ENCODE measurements around the gene MSH2.

MSH2 gene

DNA sequence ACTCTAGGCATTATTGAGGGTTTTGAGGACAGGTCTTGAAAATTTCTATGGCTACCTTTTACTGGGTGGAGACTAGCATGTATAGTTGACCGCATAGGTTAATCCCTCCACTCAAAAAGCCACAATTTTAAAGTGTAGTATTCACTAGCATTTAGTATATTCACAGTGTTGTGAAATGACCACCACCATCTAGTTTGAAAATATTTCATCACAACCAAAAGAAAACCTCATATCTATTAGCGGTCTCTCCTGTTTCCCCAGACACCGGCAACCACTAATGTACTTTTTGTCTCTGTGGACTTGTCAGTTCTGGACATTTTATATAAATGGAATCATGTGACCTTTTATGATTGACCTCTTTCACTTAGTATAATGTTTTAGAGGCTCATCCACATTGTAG lies 53.9 kb downstream of the MSH2 start:
- intact Hi-C loops (cut with DNase I), result no loop called here
- no peak for DNase-seq

DNA sequence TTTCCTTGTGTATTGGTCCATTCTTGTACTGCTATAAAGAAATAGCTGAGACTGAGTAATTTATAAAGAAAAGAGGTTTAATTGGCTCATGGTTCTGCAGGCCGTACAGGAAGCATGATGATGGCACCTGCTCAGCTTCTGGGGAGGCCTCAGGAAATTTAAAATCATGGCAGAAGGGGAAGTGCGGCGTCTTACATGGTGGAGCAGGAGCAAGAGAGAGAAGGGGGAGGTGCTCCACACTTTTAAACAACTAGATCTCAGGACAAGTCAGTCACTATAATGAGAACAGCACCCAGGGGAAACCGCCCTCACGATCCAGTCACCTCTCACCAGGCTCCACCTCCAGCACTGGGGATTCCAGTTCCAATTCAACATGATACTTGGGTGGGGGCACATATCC lies 54.3 kb downstream of the MSH2 start:
- intact Hi-C loops (cut with DNase I), result no loop called here
- no peak for DNase-seq

DNA sequence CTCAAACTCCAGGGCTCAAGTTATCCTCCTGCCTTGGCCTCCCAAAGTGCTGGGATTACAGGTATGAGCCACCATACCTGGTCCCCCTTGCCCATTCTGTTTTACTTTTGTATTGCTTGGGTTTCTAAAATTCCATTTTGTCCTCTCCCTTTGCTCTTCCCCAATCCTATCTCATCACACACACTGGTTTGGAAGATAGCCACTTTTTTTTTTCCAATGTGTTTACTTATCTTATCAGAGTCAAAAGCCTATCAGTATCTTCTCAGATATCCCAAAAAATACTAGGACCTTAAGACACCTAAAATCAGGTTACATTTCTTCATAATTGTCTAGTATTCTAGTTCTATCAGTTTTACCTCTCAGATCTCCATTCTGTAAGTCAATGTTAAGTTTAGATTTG lies 56.1 kb downstream of the MSH2 start:
- no peak for DNase-seq
- intact Hi-C loops (cut with DNase I), result no loop called here

DNA sequence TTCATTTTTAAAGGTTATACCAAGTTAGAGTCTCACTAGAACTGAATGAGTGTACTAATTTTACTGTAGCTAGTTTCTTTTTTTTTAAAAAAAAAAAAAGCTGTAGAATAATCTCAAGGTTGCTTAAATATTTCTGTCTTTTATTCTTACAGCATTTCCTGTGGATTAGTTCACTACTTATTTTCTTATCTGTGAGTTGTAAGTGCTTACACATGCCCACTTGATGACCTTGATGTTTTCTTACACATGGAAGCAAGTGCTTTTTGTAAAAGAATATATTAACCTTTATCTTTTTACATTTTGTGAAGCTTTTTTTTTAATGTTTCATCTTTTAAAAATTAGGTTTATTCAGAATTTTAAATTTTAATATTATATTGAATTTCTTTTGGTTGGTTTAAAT lies 57.8 kb downstream of the MSH2 start:
- intact Hi-C loops (cut with DNase I), result no loop called here
- DNase-seq, result no peak

DNA sequence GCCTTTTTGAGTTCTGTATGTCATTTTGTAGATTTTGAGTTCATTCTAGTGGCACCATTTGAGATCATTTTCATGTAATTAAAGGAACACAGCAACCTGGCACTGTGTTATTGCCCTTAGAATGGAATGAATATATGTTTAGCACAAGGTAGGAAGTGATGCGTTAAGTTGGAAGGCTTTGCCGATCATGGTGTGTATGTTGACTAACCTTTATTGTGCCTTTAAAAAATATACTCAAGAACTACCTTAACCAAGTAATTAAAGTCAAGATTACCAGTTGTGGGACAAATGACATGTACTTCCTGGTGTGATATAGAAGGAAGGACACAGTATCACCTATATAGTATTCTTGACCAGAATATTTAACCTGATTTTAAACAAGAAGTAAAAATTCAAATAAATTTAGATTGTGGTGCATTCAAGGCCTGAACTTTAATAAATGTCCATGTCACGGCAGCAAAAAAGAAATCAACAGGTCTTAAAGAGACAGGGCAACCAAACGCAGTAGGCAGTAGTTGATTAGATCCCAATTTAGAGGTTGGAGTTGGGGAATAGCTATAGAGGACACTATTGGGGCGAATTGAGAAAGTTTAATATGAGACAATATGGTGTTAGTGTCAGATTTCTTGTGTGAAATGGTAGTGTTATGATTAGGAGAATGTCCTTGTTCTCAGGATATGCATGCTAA lies 68.6 kb downstream of the MSH2 start:
- no peak for DNase-seq
- intact Hi-C loops (cut with DNase I), result no loop called here

DNA sequence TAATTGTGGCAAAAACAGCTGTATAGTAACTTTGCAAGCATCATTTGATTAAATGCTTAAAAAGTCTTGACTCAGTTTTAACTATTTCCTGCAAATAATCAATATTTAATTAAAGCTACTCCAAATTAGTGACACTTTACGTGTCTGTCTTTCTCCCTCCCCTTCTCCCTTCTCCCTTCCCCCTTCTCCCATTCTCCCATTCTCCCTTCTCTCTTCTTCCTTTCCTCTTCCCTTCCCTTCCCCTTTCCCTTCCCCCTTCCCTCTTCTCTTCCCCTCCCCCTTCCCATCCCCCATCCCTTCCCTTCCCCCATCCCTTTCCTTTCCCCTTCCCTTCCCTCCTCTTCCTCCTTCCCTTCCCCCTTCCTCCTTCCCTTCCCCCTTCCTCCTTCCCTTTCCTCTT lies 76.9 kb downstream of the MSH2 start:
- intact Hi-C loops (cut with DNase I), result no loop called here

DNA sequence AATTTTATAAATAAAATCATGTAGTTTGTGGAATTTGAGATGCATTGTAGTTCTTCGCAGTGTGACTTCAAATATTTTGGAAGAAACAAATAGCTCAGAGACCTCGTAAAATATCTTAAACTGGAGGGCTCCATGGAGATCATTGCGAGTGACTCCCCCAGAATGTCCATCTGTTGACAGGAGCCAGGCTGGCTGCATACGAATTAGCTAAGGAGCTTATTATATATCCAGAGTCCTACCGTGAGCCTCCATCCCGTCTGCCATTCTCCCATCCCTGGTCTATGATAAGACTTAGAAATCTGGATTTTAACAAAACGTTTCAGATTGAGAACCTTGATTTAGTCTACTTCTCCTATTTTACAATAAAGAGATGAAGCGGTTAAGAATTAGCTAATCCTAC lies 80.2 kb downstream of the MSH2 start:
- intact Hi-C loops (cut with DNase I), result no loop called here
- no peak for DNase-seq

More for the DNA sequence above, 76.9 kb downstream of the MSH2 start:
- DNase-seq, result no peak

DNA sequence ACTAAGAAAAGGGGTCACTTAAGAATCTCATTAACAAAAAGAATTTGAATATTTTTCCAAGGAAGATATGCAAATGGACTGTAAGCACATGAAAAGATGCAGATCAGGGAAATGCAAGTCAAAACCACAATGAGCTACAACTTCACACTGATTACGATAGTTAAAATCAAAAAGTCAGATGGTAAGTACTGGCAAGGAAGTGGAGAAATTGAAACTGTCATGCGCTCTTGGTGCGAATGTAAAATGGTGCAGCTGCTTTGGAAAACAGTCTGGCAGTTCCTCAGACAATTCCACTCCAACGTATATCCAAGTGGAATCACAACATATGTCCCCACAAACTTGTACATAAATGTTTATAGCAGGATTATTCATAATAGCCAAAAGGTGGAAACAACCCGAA lies 81.4 kb downstream of the MSH2 start:
- intact Hi-C loops (cut with DNase I), result no loop called here
- no peak for DNase-seq

DNA sequence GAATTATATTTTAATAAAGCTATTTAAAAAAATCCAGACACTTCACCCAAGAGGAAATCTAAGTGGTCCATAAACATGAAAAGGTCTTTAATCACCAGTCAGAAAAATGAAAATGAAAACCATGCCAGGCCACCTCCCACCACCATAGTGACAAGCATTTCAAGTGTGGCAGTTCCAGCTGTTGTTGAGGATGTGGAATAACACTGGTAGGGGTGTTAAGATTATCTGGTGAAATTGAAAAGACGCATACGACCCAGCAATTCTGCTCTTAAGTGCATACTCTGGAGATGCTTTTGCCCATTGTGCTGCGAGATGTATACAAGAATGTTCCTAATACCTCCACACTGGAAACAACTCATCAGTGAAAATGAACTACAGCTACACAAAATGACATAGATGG lies 82.2 kb downstream of the MSH2 start:
- DNase-seq, result no peak
- intact Hi-C loops (cut with DNase I), result no loop called here

DNA sequence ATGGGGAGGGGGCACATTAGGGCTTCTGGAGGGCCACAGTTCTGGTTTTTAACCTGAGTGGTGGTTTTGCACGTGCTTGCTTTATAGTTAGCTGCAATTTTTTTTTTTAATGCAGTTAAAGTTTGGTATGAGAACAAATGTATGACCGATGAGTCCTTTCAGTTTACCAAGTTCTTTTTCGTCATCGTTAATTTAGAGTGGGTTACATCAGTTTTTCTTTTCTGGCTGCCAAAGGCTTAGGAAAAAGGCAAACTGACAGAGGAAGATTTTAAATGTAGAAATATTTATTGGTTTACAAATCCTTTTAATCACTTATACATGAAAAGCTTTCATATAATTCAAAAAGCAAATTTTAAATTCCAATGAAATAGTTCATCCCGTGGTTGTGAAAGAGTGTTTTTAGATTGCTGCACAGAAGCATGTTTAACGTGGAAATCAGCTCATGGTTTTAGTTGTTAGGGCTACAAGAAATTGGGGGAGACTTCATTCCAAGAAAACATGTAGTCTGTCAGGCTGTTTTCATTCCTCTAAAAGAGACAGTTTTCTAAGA lies 82.9 kb downstream of the MSH2 start:
- intact Hi-C loops (cut with DNase I), result no loop called here
- no peak for DNase-seq

DNA sequence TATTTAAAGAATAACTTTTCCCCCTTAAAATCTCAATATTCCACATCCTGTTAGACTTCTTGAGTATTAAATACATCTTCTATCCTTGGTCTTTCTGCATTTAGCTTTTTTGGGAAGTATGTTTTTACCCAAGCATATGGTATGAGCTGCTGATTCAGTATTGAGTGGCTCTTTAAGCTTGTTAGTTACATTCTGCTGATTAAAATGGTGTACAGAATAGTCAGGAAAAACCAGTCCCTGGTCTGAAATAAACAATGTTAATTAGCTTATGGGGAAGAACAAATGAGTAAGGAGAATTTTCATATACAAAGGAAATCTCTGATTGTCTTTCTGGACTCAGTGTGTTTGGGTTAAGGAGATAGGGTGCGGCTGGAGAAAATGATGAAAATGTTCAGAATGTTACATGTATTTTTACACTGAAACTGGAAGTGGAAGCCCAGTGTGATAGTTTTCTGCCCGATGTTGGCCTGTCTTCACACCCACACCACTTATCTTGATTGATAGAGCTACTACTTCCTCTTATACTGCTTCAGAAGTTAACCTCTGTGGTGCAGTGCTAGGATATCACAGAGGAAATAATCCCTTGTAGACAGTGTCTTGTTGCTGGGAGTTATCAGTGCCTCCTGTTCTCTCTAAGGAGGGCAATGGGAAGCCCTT lies 84.0 kb downstream of the MSH2 start:
- intact Hi-C loops (cut with DNase I), result no loop called here
- no peak for DNase-seq

DNA sequence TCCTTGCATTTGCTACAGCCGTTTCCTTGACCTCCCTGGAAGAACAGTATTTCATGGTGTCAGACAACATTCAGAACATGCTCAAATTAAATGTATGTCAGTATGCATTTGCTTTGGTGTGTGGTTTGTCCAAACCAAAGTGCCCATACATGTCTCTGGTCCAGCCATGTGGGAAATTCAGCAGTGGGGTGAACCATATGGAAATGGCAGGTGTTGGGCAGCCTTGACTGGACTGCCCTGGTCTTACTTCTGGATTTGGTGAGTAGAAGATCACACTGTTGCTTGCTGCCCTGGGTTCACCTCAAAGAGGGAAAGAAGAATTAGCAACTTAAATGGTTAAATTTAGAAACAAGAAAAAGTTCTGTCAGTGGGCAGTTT lies 84.5 kb downstream of the MSH2 start:
- intact Hi-C loops (cut with DNase I), result no loop called here
- no peak for DNase-seq

DNA sequence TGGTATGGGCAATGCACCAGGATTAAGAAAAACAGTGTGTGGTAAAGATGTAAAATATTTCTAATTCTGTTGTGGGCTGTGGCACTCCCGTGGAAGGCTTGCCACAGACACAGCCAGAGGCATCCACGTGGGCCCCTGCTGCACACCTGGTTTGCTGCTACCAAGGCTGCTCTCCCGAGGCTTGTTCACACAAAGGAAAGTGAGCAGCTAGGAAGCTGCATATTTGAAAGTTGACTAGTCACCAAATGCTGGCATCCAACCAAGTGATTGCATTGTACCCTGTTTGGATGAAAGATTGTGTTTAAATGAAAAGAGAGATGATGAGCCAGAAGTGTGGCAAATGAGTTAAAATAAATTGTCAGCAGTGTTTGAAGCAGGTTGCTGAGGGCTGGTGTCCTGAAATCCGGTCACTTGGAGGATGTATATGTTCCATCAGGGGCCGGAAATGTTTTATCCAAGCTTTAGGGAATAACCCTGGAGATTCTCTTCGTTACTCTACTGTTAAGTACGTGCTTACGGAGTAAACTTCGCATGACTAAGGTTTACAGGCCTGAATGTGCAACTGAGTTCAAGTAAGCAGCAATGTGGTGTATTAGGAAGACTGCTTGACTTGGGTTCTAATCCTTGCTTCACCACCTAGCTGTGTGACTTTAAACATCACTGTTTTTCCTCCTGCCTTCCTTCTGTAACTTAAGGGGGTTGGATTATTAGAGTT lies 86.1 kb downstream of the MSH2 start:
- DNase-seq, result no peak
- intact Hi-C loops (cut with DNase I), result no loop called here

DNA sequence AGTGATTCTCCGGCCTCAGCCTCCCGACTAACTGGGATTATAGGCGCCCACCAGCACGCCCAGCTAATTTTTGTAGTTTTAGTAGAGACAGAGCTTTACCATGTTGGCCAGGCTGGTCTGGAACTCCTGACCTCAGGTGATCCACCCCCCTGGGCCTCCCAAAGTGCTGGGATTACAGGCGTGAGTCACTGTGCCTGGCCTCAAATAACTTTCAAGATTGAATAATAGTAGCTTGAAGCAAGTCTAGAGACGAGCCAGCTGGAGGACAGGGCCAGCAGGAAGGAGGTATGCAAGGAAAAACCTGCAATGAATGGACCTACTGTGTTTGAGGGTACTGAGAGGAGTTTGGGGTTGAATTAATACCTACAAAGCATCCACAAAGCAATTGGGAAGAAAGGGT lies 87.5 kb downstream of the MSH2 start:
- DNase-seq, result no peak
- intact Hi-C loops (cut with DNase I), result no loop called here

DNA sequence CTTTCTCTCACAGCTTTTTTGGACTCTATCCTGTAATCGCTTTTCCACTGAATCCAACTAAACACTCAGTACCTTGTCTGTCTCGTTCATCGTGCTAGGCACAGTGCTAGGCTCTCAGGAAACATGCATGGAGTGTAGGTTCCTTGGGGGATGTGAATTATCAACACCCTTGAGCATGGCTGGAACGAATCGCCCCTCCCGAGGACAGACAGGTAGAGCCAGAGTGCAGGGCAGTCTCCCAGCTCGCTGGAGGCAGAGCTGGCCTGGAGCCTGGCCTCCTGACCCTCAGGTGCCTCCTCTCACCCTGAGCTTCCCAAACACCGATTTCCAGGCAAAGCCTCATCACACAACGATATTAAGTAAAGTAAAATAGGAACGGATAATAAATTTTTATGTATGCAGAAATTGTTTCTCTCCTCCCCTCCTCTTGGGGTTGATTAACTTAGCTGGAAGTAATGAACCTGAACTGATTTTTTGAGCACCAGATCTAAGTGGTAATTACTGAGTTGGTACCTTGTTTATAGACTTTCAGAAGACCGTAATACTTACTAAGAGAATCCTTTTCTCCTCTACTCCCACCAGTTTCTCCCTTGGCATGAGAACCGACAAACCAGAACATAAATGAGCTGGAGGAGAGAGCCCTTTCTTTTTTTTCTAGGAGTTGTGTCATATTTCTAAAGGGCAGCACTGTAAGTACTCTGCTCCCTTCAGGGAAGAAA lies 90.5 kb downstream of the MSH2 start:
- DNase-seq, result no peak
- intact Hi-C loops (cut with DNase I), result no loop called here

DNA sequence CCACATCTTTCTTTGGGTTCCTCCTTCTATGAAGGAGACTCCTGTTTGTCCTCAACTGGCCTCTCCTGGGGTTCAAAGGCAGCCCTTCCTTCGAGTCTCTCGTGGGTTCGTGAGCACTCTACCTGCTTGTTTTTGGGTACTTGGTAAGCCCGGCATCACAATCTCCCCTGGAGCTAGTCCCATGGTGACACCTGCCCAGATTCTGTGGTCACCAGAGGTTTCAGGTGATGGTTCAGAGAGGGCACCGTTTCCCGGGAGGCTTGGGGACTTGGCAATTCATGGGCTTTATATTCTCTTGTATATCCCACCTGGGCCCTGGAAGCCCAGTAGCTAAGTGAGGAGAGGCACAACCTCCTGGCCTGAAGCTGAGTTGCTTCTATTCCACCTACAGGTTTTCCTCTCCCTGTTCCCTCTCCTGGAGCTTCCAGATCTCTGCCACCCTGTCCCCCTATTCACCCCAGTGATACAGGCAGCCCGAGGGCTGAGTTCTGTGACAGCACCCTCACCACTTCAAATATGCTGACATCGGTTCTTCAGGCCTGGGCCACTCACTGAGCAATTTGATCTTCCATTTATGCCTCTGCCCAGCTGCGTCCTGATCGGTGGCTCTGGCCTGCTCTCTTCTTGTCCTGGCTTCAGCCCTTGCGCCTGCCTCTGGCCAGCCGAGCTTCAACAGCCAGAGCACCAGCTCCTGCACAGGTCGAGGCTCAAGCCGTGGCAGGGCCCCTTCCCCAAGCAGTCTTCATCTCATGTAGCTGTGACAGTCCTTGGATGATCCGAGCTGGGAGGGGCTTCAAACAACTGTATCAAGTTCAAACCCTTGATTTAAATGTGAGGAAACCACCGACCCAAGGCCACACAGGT lies 91.5 kb downstream of the MSH2 start:
- intact Hi-C loops (cut with DNase I), result no loop called here
- DNase-seq, result no peak

DNA sequence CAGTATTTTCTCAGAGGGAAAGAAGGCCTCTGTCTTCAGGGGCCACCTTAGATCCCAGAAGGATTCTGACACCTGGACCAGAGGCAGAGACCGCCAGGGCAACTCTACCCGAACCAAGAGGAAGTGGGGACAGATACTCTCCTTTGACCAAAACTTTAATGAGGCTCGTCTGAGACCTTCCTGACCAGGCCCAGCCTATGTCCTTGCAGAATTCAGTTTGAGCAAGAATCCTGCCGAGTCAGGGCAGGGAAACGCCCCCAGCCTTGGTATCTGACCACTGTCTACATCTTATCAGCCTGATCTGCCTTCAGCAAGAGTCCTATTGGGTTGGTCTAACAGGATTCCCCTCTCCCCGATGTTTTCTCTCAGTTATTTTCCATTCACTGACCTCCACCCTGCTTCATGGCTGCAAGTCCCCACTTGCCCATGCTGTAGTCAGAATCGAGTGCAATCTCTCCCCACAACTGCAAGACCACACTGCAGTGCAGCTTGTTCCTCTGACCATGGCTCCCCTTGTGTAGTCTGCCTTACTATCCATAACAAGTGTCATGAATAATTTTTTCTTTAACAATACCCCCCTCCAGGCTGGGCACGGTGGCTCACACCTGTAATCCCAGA lies 95.0 kb downstream of the MSH2 start:
- DNase-seq, result peak in 1 of 42 donors; percentile 16
- intact Hi-C loops (cut with DNase I), result no loop called here

DNA sequence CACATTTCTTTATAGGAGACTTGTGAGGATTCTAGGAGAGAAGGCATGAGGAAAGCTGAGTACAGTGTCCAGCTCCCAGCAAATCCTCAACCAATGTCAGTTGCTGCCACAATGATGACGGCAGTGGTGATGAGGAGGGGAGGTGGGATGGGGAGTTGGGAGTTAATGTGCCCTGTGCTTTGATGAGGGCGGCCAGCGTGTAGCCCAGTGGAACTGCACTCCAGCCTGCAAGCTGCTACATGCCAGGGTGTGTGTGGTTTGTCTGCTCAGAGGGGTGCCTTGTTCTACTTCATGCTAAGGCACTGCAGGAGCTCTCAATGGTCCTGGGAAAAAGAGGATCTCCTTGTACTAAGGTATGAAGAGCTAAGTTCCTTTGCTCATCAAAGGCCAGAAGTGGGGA lies 96.1 kb downstream of the MSH2 start:
- intact Hi-C loops (cut with DNase I), result no loop called here
- peak in 1 of 42 donors; percentile 3 for DNase-seq

Data from head of caudate nucleus (tissue), 42 donors.